H9 (cell line): ENCODE measurements around the gene LIMK2. TPM values are rescaled to one million over a fixed set of nuclear protein-coding genes. Genes with fewer than 3 reads are reported as not detected.
A peak's percentile ranks its signal among the peaks of the same experiment; 100 is the strongest.

Experiments
- DNase-seq: peaks from one replicate; pipeline ENCODE4 v3.0.0-alpha.2; 2017
- H2AFZ ChIP-seq: one replicate; pipeline ENCODE4 v1.6.1; 2013; ENCODE audit warnings: mild to moderate bottlenecking, low read length, control low read depth, moderate library complexity
- H2AK5ac ChIP-seq: 2 replicates; pipeline ENCODE4 v1.6.1; 2013; ENCODE audit warnings: low read length, control low read depth, mixed read lengths; ENCODE audit not compliant: insufficient read length
- H2BK120ac ChIP-seq: one replicate; pipeline ENCODE4 v1.6.1; 2013; ENCODE audit warnings: low read depth, mild to moderate bottlenecking, low read length, control low read depth, inconsistent platforms; ENCODE audit not compliant: poor library complexity, severe bottlenecking
- H2BK12ac ChIP-seq: 2 replicates; pipeline ENCODE4 v1.6.1; 2013; ENCODE audit warnings: low read length, control low read depth, mixed read lengths, low read depth; ENCODE audit not compliant: insufficient read length
- H2BK15ac ChIP-seq: 2 replicates; pipeline ENCODE4 v1.6.1; 2013; ENCODE audit warnings: low read depth, low read length, control low read depth
- H2BK20ac ChIP-seq: one replicate; pipeline ENCODE4 v1.6.1; 2013; ENCODE audit warnings: low read depth, mild to moderate bottlenecking, low read length, control low read depth, inconsistent platforms; ENCODE audit not compliant: poor library complexity, severe bottlenecking
- H2BK5ac ChIP-seq: 2 replicates; pipeline ENCODE4 v1.6.1; 2013; ENCODE audit warnings: low read length, control low read depth, mixed read lengths; ENCODE audit not compliant: insufficient read length
- H3K14ac ChIP-seq: 2 replicates; pipeline ENCODE4 v1.6.1; 2013; ENCODE audit warnings: low read length, control low read depth; ENCODE audit not compliant: insufficient read depth
- H3K18ac ChIP-seq: 2 replicates; pipeline ENCODE4 v1.6.1; 2013; ENCODE audit warnings: low read depth, mild to moderate bottlenecking, mixed read lengths, low read length, control low read depth; ENCODE audit not compliant: insufficient read length
- H3K23ac ChIP-seq: 2 replicates; pipeline ENCODE4 v1.6.1; 2013; ENCODE audit warnings: low read length, control low read depth, mixed read lengths, low read depth; ENCODE audit not compliant: insufficient read length
- H3K23me2 ChIP-seq: 2 replicates; pipeline ENCODE4 v1.6.1; 2013; ENCODE audit warnings: low read depth, mild to moderate bottlenecking, mixed read lengths, low read length, control low read depth; ENCODE audit not compliant: insufficient read length, poor library complexity, severe bottlenecking
- H3K27ac ChIP-seq: 2 replicates; pipeline ENCODE4 v1.5.1; 2013; ENCODE audit warnings: low read length, control low read depth, mixed read lengths, low read depth; ENCODE audit not compliant: insufficient read length
- H3K27me3 ChIP-seq: 2 replicates; pipeline ENCODE4 v1.6.1; 2013; ENCODE audit warnings: low read length, control low read depth, inconsistent platforms; ENCODE audit not compliant: insufficient read depth
- H3K4ac ChIP-seq: 2 replicates; pipeline ENCODE4 v1.6.1; 2013; ENCODE audit warnings: low read depth, mild to moderate bottlenecking, control low read depth, inconsistent platforms, low read length, moderate library complexity
- H3K4me1 ChIP-seq: 2 replicates; pipeline ENCODE4 v1.6.1; 2013; ENCODE audit warnings: low read length, control low read depth, inconsistent platforms; ENCODE audit not compliant: insufficient read depth
- H3K4me2 ChIP-seq: 2 replicates; pipeline ENCODE4 v1.6.1; 2013; ENCODE audit warnings: low read length, control low read depth, mixed read lengths; ENCODE audit not compliant: insufficient read length, insufficient read depth
- H3K56ac ChIP-seq: 2 replicates; pipeline ENCODE4 v1.6.1; 2013; ENCODE audit warnings: low read depth, mild to moderate bottlenecking, mixed read lengths, low read length, control low read depth; ENCODE audit not compliant: insufficient read length
- H3K79me1 ChIP-seq: 2 replicates; pipeline ENCODE4 v1.6.1; 2013; ENCODE audit warnings: low read depth, mild to moderate bottlenecking, moderate library complexity, low read length, control low read depth, inconsistent platforms; ENCODE audit not compliant: insufficient read depth, poor library complexity, severe bottlenecking
- H3K79me2 ChIP-seq: 2 replicates; pipeline ENCODE4 v1.6.1; 2013; ENCODE audit warnings: low read length, control low read depth, inconsistent platforms; ENCODE audit not compliant: insufficient read depth
- H3K9ac ChIP-seq: 2 replicates; pipeline ENCODE4 v1.6.1; 2013; ENCODE audit warnings: low read length, control low read depth, mixed read lengths; ENCODE audit not compliant: insufficient read length; ENCODE audit errors: extremely low read depth
- H3K9me3 ChIP-seq: one replicate; pipeline ENCODE4 v1.6.1; 2013; ENCODE audit warnings: low read depth, low read length, inconsistent platforms; ENCODE audit not compliant: control insufficient read depth
- H3T11ph ChIP-seq: one replicate; pipeline ENCODE4 v1.6.1; 2013; ENCODE audit warnings: mild to moderate bottlenecking, low read length, control low read depth, inconsistent platforms
- H4K20me1 ChIP-seq: one replicate; pipeline ENCODE4 v1.6.1; 2013; ENCODE audit not compliant: control insufficient read depth, insufficient read length, insufficient read depth
- H4K5ac ChIP-seq: 2 replicates; pipeline ENCODE4 v1.6.1; 2013; ENCODE audit warnings: low read depth, mild to moderate bottlenecking, mixed read lengths, low read length, control low read depth; ENCODE audit not compliant: insufficient read length
- H4K8ac ChIP-seq: replicated peaks from 2 replicates; pipeline ENCODE4 v1.6.1; 2013; ENCODE audit warnings: low read length, control low read depth, mixed read lengths, low read depth; ENCODE audit not compliant: insufficient read length
- H4K91ac ChIP-seq: 2 replicates; pipeline ENCODE4 v1.6.1; 2013; ENCODE audit warnings: low read depth, mild to moderate bottlenecking, moderate library complexity, mixed read lengths, low read length, control low read depth; ENCODE audit not compliant: insufficient read length
- H3K27ac Mint-ChIP-seq, 3 experiments: 2 replicates in 2 of 3; 3 replicates in 1 of 3; pipeline ENCODE4 v1.8.0; 2020 to 2021; ENCODE audit warnings: mixed read lengths in 3 of 3, mild to moderate bottlenecking in 1 of 3, moderate library complexity in 1 of 3
- H3K27me3 Mint-ChIP-seq: 2 replicates; pipeline ENCODE4 v1.8.0; 2021; ENCODE audit warnings: low read depth, mild to moderate bottlenecking, moderate library complexity, mixed read lengths
- H3K36me3 Mint-ChIP-seq, 3 experiments: 2 replicates in 2 of 3; 3 replicates in 1 of 3; pipeline ENCODE4 v1.8.0; 2020 to 2021; ENCODE audit warnings: low read depth in 3 of 3, mixed read lengths in 3 of 3; ENCODE audit not compliant: insufficient read depth in 1 of 3
- H3K4me1 Mint-ChIP-seq, 2 experiments: 2 replicates each; pipeline ENCODE4 v1.8.0; 2020; ENCODE audit warnings: mixed read lengths in 2 of 2
- H3K4me3 Mint-ChIP-seq, 2 experiments: 2 replicates in 1 of 2; 3 replicates in 1 of 2; pipeline ENCODE4 v1.8.0; 2020 to 2021; ENCODE audit warnings: mild to moderate bottlenecking in 2 of 2, mixed read lengths in 2 of 2, moderate library complexity in 1 of 2
- H3K9me3 Mint-ChIP-seq, 2 experiments: 2 replicates in 1 of 2; 3 replicates in 1 of 2; pipeline ENCODE4 v1.8.0; 2020; ENCODE audit warnings: mild to moderate bottlenecking in 2 of 2, mixed read lengths in 2 of 2, moderate library complexity in 1 of 2
- CTCF ChIP-seq: fragments of 200-600 bp; sonication (generic); conservative IDR thresholded peaks from 3 replicates; pipeline ENCODE4 v1.8.0; 2021; ENCODE audit warnings: antibody characterized with exemption, mild to moderate bottlenecking
- WGBS: extraction: QIAGEN DNeasy Blood & Tissue Kit; methylation state at CpG from one replicate; pipeline ENCODE4 v1.1.7; 2013; ENCODE audit warnings: missing lambda C conversion rate, low lambda C conversion rate, mixed read lengths; ENCODE audit not compliant: insufficient read length; ENCODE audit errors: extremely low coverage; 5-methylcytosine and 5-hydroxymethylcytosine counted together
- total RNA-seq: library from RNA; stranded (reverse); gene quantifications from 2 replicates; pipeline ENCODE4 v1.2.1, GENCODE V29; 2021

LIMK2 gene
- total RNA-seq, 1 experiment from 2014 or later: 51.3 TPM

GRCh38 chr22:31271485-31271884 is 59.4 kb downstream of the LIMK2 start:
- Histone ChIP-seq H2BK120ac (no peak overlapping the region), H3K56ac (no peak overlapping the region), H2BK12ac (no peak overlapping the region), H3K79me1 (no peaks in the 10 kb centered on the region), H4K91ac (no peak overlapping the region), H2BK15ac (no peak overlapping the region), H3K14ac (no peak overlapping the region), H3K23me2 (no peaks in the 10 kb centered on the region), H4K5ac (no peak overlapping the region), H2AK5ac (no peak overlapping the region), H4K20me1 (no peaks in the 10 kb centered on the region), H2BK5ac (no peak overlapping the region), H3K9ac (no peak overlapping the region), H3K23ac (no peak overlapping the region), H3K4me1 (peaks cover 8% of the 10 kb centered on the region; the same call in 1 of the 2 replicates), H3K9me3 (no peaks in the 10 kb centered on the region), H3K27ac (no peak overlapping the region), H2BK20ac (no peak overlapping the region), H2AFZ (no peak overlapping the region), H3K4me2 (no peak overlapping the region), H3K4ac (no peak overlapping the region), H4K8ac (no peak overlapping the region), H3K79me2 (no peaks in the 10 kb centered on the region), H3T11ph (no peak overlapping the region), H3K27me3 (no peaks in the 10 kb centered on the region), H3K18ac (no peak overlapping the region)
- no CpG with 5 or more reads among the region's 3 CpGs for WGBS
- no peaks in the 10 kb centered on the region for H3K9me3 Mint-ChIP-seq
- H3K27ac Mint-ChIP-seq: peak overlapping the region in 2 of 3 experiments; percentile 52 to 61; a peak in 3 of 7 replicates
- H3K4me1 Mint-ChIP-seq: peaks cover 12 to 15% of the 10 kb centered on the region in 2 experiments
- no peak for DNase-seq
- TF ChIP-seq CTCF: no peak
- H3K4me3 Mint-ChIP-seq: no peak overlapping the region
- H3K27me3 Mint-ChIP-seq: no peaks in the 10 kb centered on the region
- peaks cover 26 to 78% (median 73%) of the 10 kb centered on the region in 3 experiments for H3K36me3 Mint-ChIP-seq
